Measurements from ENCODE around the gene HHAT.

DNA sequence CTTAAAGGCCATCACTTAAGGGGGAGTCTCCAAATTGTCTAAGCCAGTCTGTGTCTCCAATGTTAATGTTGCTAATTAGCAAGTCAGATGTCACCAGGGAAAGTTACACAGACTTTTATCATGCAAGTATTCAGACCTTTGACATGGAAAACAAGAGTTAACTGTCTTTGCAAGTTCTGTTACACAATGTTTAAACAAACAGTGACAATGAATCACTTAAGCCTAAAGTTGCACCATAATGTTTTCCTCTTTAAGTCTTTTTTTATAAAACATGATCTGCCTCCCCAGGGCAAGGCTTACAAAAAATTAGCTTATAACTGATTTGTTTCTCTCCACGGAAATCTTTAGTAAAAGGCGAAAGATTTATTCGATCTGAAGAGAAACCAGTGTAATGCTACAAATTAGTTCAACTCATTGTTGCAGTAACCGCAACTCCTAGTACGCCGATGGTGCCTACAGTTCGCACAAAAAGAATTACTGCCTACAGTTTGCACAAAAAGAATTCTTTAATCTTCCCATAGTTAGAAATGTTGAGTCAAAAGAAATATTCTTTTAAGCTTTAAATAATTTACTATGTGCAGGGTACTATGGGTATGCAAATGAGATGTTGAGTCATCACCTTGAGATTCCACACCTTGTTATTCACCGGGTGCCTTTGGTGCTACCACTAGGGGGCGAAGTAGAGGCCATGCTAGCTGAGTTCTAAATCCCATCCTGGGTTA lies 45.3 kb downstream of the HHAT start:
- TF ChIP-seq EZH2 (IDR thresholded peaks at IDR 0.05; ENCODE audit: insufficient read depth, poor library complexity, severe bottlenecking) (no peak), EZH2phosphoT487 (IDR thresholded peaks at IDR 0.05; ENCODE audit: insufficient read depth, low read depth) (peak; percentile 78; the same call in 1 of the 2 replicates)

Data from GM23248 (cell line).